ENCODE results near the gene IGDCC3. TPM values are rescaled to one million over a fixed set of nuclear protein-coding genes. Genes with fewer than 3 reads are reported as not detected.
"Not testable (repeated sequence)": the region's sequence is repeated elsewhere in the genome, so short reads cannot be mapped to it uniquely, and the experiment has no call there.

IGDCC3 gene
- total RNA-seq, 2 donors from 2014 or later = not detected

GRCh38 chr15:65360506-65360905 is 17.3 kb downstream of the IGDCC3 start:
- Mint-ChIP-seq H3K27ac (no peak overlapping the region), H3K36me3 (ENCODE audit: low read depth) (no peaks in the 10 kb centered on the region), H3K4me3 (no peak overlapping the region), H3K4me1 (no peaks in the 10 kb centered on the region), H3K9me3 (no peaks in the 10 kb centered on the region), H3K27me3 (peaks cover 28% of the 10 kb centered on the region)
- no peak for ATAC-seq (replicated peaks)

GRCh38 chr15:65355988-65356353 is 21.8 kb downstream of the IGDCC3 start:
- Mint-ChIP-seq H3K36me3 (ENCODE audit: low read depth) (no peaks in the 10 kb centered on the region), H3K4me3 (peak overlapping the region; percentile 28), H3K27me3 (peaks cover 30% of the 10 kb centered on the region), H3K9me3 (peaks cover 3% of the 10 kb centered on the region), H3K4me1 (no peaks in the 10 kb centered on the region), H3K27ac (no peak overlapping the region)
- ATAC-seq (replicated peaks) = no peak

- Mint-ChIP-seq H3K9me3 (peaks cover 3% of the 10 kb centered on the region), H3K36me3 (ENCODE audit: low read depth) (no peaks in the 10 kb centered on the region), H3K4me3 (peak overlapping the region; percentile 28), H3K4me1 (no peaks in the 10 kb centered on the region), H3K27ac (no peak overlapping the region), H3K27me3 (peaks cover 34% of the 10 kb centered on the region)
- no peak for ATAC-seq (replicated peaks)
Measured at GRCh38 chr15:65355173-65355987, 22.4 kb downstream of the IGDCC3 start.

- Mint-ChIP-seq H3K4me1 (no peaks in the 10 kb centered on the region), H3K27ac (no peak overlapping the region), H3K36me3 (ENCODE audit: low read depth) (no peaks in the 10 kb centered on the region), H3K4me3 (no peak overlapping the region), H3K27me3 (peaks cover 36% of the 10 kb centered on the region), H3K9me3 (peaks cover 3% of the 10 kb centered on the region)
- ATAC-seq (replicated peaks) = no peak
Measured at GRCh38 chr15:65354835-65355172, 23.0 kb downstream of the IGDCC3 start.

GRCh38 chr15:65351972-65352371 is 25.8 kb downstream of the IGDCC3 start:
- H3K36me3 Mint-ChIP-seq (ENCODE audit: low read depth) = not testable (repeated sequence)
- H3K27me3 Mint-ChIP-seq = peaks cover 27% of the 10 kb centered on the region

GRCh38 chr15:65349338-65349737 is 28.5 kb downstream of the IGDCC3 start:
- peaks cover 2% of the 10 kb centered on the region for H3K9me3 Mint-ChIP-seq
- H3K4me3 Mint-ChIP-seq = no peak overlapping the region
- no peaks in the 10 kb centered on the region for H3K36me3 Mint-ChIP-seq (ENCODE audit: low read depth)
- no peaks in the 10 kb centered on the region for H3K4me1 Mint-ChIP-seq
- no peak overlapping the region for H3K27ac Mint-ChIP-seq
- ATAC-seq (replicated peaks) = no peak
- H3K27me3 Mint-ChIP-seq = peaks cover 20% of the 10 kb centered on the region

More at GRCh38 chr15:65351972-65352371, 25.8 kb downstream of the IGDCC3 start:
- H3K4me1 Mint-ChIP-seq; H3K4me3 Mint-ChIP-seq; H3K9me3 Mint-ChIP-seq; H3K27ac Mint-ChIP-seq; ATAC-seq (replicated peaks): not testable (repeated sequence)

- not testable (repeated sequence) for H3K36me3 Mint-ChIP-seq (ENCODE audit: low read depth); H3K27ac Mint-ChIP-seq; H3K4me3 Mint-ChIP-seq; H3K9me3 Mint-ChIP-seq; ATAC-seq (replicated peaks); H3K4me1 Mint-ChIP-seq
- peaks cover 12% of the 10 kb centered on the region for H3K27me3 Mint-ChIP-seq
Measured at GRCh38 chr15:65347756-65348155, 30.0 kb downstream of the IGDCC3 start.

GRCh38 chr15:65346856-65347598 is 30.8 kb downstream of the IGDCC3 start:
- Mint-ChIP-seq H3K36me3 (ENCODE audit: low read depth) (no peaks in the 10 kb centered on the region), H3K9me3 (no peaks in the 10 kb centered on the region), H3K4me1 (no peaks in the 10 kb centered on the region), H3K4me3 (no peak overlapping the region), H3K27me3 (peaks cover 12% of the 10 kb centered on the region), H3K27ac (no peak overlapping the region)
- no peak for ATAC-seq (replicated peaks)

GRCh38 chr15:65344914-65345275 is 32.9 kb downstream of the IGDCC3 start:
- Mint-ChIP-seq H3K27ac (no peak overlapping the region), H3K4me1 (no peaks in the 10 kb centered on the region), H3K9me3 (no peaks in the 10 kb centered on the region), H3K4me3 (no peak overlapping the region), H3K36me3 (ENCODE audit: low read depth) (no peaks in the 10 kb centered on the region), H3K27me3 (peaks cover 6% of the 10 kb centered on the region)
- ATAC-seq (replicated peaks) = no peak

GRCh38 chr15:65344214-65344913 is 33.4 kb downstream of the IGDCC3 start:
- H3K4me1 Mint-ChIP-seq = no peaks in the 10 kb centered on the region
- no peak overlapping the region for H3K27ac Mint-ChIP-seq
- ATAC-seq (replicated peaks) = no peak

GRCh38 chr15:65343374-65343981 is 34.3 kb downstream of the IGDCC3 start:
- no peak for ATAC-seq (replicated peaks)
- Mint-ChIP-seq H3K27me3 (peaks cover 4% of the 10 kb centered on the region), H3K36me3 (ENCODE audit: low read depth) (no peaks in the 10 kb centered on the region), H3K9me3 (no peaks in the 10 kb centered on the region), H3K4me3 (no peak overlapping the region), H3K4me1 (no peaks in the 10 kb centered on the region), H3K27ac (no peak overlapping the region)

More at GRCh38 chr15:65344214-65344913, 33.4 kb downstream of the IGDCC3 start:
- no peaks in the 10 kb centered on the region for H3K36me3 Mint-ChIP-seq (ENCODE audit: low read depth)
- peaks cover 4% of the 10 kb centered on the region for H3K27me3 Mint-ChIP-seq
- no peak overlapping the region for H3K4me3 Mint-ChIP-seq
- H3K9me3 Mint-ChIP-seq = no peaks in the 10 kb centered on the region

- Mint-ChIP-seq H3K4me1 (no peaks in the 10 kb centered on the region), H3K27me3 (peaks cover 4% of the 10 kb centered on the region), H3K36me3 (ENCODE audit: low read depth) (no peaks in the 10 kb centered on the region), H3K27ac (no peak overlapping the region), H3K4me3 (no peak overlapping the region), H3K9me3 (no peaks in the 10 kb centered on the region)
- ATAC-seq (replicated peaks) = no peak
Measured at GRCh38 chr15:65342493-65342892, 35.3 kb downstream of the IGDCC3 start.

- H3K4me3 Mint-ChIP-seq = no peak overlapping the region
- H3K27me3 Mint-ChIP-seq = no peaks in the 10 kb centered on the region
- no peak for ATAC-seq (replicated peaks)
- no peak overlapping the region for H3K27ac Mint-ChIP-seq
- H3K9me3 Mint-ChIP-seq = no peaks in the 10 kb centered on the region
- no peaks in the 10 kb centered on the region for H3K36me3 Mint-ChIP-seq (ENCODE audit: low read depth)
- no peaks in the 10 kb centered on the region for H3K4me1 Mint-ChIP-seq
Measured at GRCh38 chr15:65339920-65340319, 37.9 kb downstream of the IGDCC3 start.

- no peaks in the 10 kb centered on the region for H3K4me1 Mint-ChIP-seq
- no peak overlapping the region for H3K4me3 Mint-ChIP-seq
- ATAC-seq (replicated peaks) = no peak
- no peaks in the 10 kb centered on the region for H3K36me3 Mint-ChIP-seq (ENCODE audit: low read depth)
- no peaks in the 10 kb centered on the region for H3K9me3 Mint-ChIP-seq
- no peaks in the 10 kb centered on the region for H3K27me3 Mint-ChIP-seq
- H3K27ac Mint-ChIP-seq = no peak overlapping the region
Measured at GRCh38 chr15:65339416-65339815, 38.4 kb downstream of the IGDCC3 start.

Measured in activated T-helper 17 cell treated with anti-CD3 and anti-CD28 coated beads, Interleukin-2, amount 50 U/mL, for 72 hours (primary cell).